Endothelial cell of umbilical vein (primary cell): ENCODE measurements around the gene LANCL3. TPM values are rescaled to one million over a fixed set of nuclear protein-coding genes. Genes with fewer than 3 reads are reported as not detected.

Experiments
- BruUV-seq: library from RNA; stranded (reverse); fragments of 400-500 nt; replicated peaks from 2 replicates; lab custom pipeline; 2021; lab: Mats Ljungman, UMichigan
- CTCF ChIA-PET: fragments of 300-600, 350-600 bp; sonication (Branson Sonifier 250); formaldehyde crosslinking; loops from one replicate; lab custom pipeline; 2021; ENCODE audit warnings: antibody characterized with exemption, inconsistent platforms; lab: Charles Lee
- POLR2A ChIA-PET: fragments of 300-600, 350-600 bp; sonication (Branson Sonifier 250); formaldehyde crosslinking; loops from one replicate; lab custom pipeline; 2021; ENCODE audit warnings: antibody characterized with exemption, inconsistent platforms; lab: Charles Lee
- DNase-seq: peaks from one replicate; pipeline ENCODE4 v3.0.0-alpha.2; 2011; ENCODE audit warnings: low read depth, low spot score
- FAIRE-seq: peaks from 2 replicates; lab custom pipeline; 2011; peaks lifted over from hg19 to GRCh38; lab: Jason Lieb, UNC
- H2AFZ ChIP-seq: 2 replicates; pipeline ENCODE4 v1.6.0; 2012; ENCODE audit warnings: low read depth, low read length, control low read depth, inconsistent platforms
- H3K27ac ChIP-seq: 2 replicates; pipeline ENCODE4 v1.5.1; 2011; ENCODE audit warnings: low read depth, mild to moderate bottlenecking, control low read depth, low read length, moderate library complexity; ENCODE audit not compliant: insufficient read depth
- H3K27me3 ChIP-seq, 2 experiments: 2 replicates each; pipeline versions ENCODE4 v1.6.0 to v1.6.1; 2011; ENCODE audit warnings: low read length in 2 of 2, mixed read lengths in 1 of 2; ENCODE audit not compliant: control insufficient read depth in 2 of 2, insufficient read depth in 2 of 2
- H3K36me3 ChIP-seq, 2 experiments: 2 replicates in 1 of 2; 3 replicates in 1 of 2; pipeline ENCODE4 v1.5.1; 2011; ENCODE audit warnings: low read length in 2 of 2, mild to moderate bottlenecking in 1 of 2, moderate library complexity in 1 of 2; ENCODE audit not compliant: control insufficient read depth in 2 of 2, insufficient read depth in 2 of 2; ENCODE audit errors: extremely low read depth in 1 of 2
- H3K4me1 ChIP-seq: 3 replicates; pipeline ENCODE4 v1.5.1; 2011; ENCODE audit warnings: mild to moderate bottlenecking, low read length; ENCODE audit not compliant: control insufficient read depth, insufficient read depth; ENCODE audit errors: extremely low read depth
- H3K4me2 ChIP-seq: 2 replicates; pipeline ENCODE4 v1.6.1; 2011; ENCODE audit warnings: low read length, control low read depth, mixed read lengths; ENCODE audit not compliant: insufficient read depth
- H3K4me3 ChIP-seq, 3 experiments: fragments of 200-600 bp in 1 of 3; sonication (generic), shearing (Covaris generic) in 1 of 3; replicated peaks in 1 of 3; 2 replicates each; pipeline ENCODE4 v1.5.1; 2011 to 2016; ENCODE audit warnings: control low read depth in 3 of 3, low read length in 3 of 3, mild to moderate bottlenecking in 2 of 3, inconsistent platforms in 1 of 3, low read depth in 1 of 3, moderate library complexity in 1 of 3; ENCODE audit not compliant: insufficient read depth in 1 of 3
- H3K79me2 ChIP-seq: 2 replicates; pipeline ENCODE4 v1.6.0; 2012; ENCODE audit warnings: low read length, inconsistent platforms; ENCODE audit not compliant: control insufficient read depth, insufficient read depth
- H3K9ac ChIP-seq: replicated peaks from 2 replicates; pipeline ENCODE3; 2011; ENCODE audit warnings: low read length, control low read depth; ENCODE audit not compliant: insufficient read depth; ENCODE audit errors: extremely low read depth
- H3K9me1 ChIP-seq: replicated peaks from 3 replicates; pipeline ENCODE4 v1.6.0; 2011; ENCODE audit warnings: mild to moderate bottlenecking, low read length; ENCODE audit not compliant: control insufficient read depth, insufficient read depth; ENCODE audit errors: extremely low read depth
- H3K9me3 ChIP-seq: replicated peaks from 2 replicates; pipeline ENCODE4 v1.5.1; 2012; ENCODE audit warnings: low read length, inconsistent platforms; ENCODE audit not compliant: control insufficient read depth, insufficient read depth
- H4K20me1 ChIP-seq: replicated peaks from 2 replicates; pipeline ENCODE3; 2011; ENCODE audit warnings: mild to moderate bottlenecking, low read length; ENCODE audit not compliant: control insufficient read depth, insufficient read depth; ENCODE audit errors: extremely low read depth
- CTCF ChIP-seq, 2 donors: IDR thresholded peaks; 1 replicate in 1 of 2; 2 replicates in 1 of 2; pipeline ENCODE4 v1.5.1; 2011; ENCODE audit warnings: low read length in 2 of 2, mild to moderate bottlenecking in 2 of 2, moderate library complexity in 2 of 2, control low read depth in 1 of 2, inconsistent platforms in 1 of 2, low read depth in 1 of 2; ENCODE audit not compliant: insufficient read depth in 1 of 2; ENCODE audit errors: extremely low read depth in 1 of 2
- EZH2 ChIP-seq: IDR thresholded peaks from 2 replicates; pipeline ENCODE4 v1.6.1; 2012; ENCODE audit warnings: borderline replicate concordance, low read depth, mild to moderate bottlenecking, moderate library complexity, low read length, inconsistent platforms; ENCODE audit not compliant: severe bottlenecking
- FOS ChIP-seq: IDR thresholded peaks from 2 replicates; pipeline ENCODE4 v1.6.1; 2011; ENCODE audit warnings: mild to moderate bottlenecking, low read length, moderate library complexity, borderline replicate concordance; ENCODE audit not compliant: insufficient read depth
- GATA2 ChIP-seq: IDR thresholded peaks from 2 replicates; pipeline ENCODE4 v1.7.0; 2011; ENCODE audit warnings: low read depth, mild to moderate bottlenecking, moderate library complexity, mixed read lengths, low read length; ENCODE audit not compliant: insufficient read length, insufficient read depth
- JUN ChIP-seq: IDR thresholded peaks from 2 replicates; pipeline ENCODE4 v1.6.1; 2011; ENCODE audit warnings: borderline replicate concordance, low read depth; ENCODE audit not compliant: insufficient read length, insufficient read depth
- MAX ChIP-seq: IDR thresholded peaks from 2 replicates; pipeline ENCODE4 v1.6.1; 2011; ENCODE audit not compliant: insufficient read depth, insufficient read length
- MYC ChIP-seq: IDR thresholded peaks from one replicate; pipeline ENCODE4 v1.6.1; 2011; ENCODE audit warnings: mild to moderate bottlenecking, low read depth, low read length
- POLR2A ChIP-seq: IDR thresholded peaks from 2 replicates; pipeline ENCODE4 v1.6.1; 2012; ENCODE audit warnings: low read depth, mild to moderate bottlenecking, control low read depth, low read length
- dilution Hi-C: fragments of 300-500 bp; cut with MboI; formaldehyde crosslinking; loops from one replicate; pipeline ENCODE4 v1.15.0; 2019; ENCODE audit warnings: low sequenced_read_pairs; ENCODE audit not compliant: extremely low pct_ligation_motif_present
- intact Hi-C: fragments of 100-400 bp; cut with micrococcal nuclease; formaldehyde crosslinking; loops from one replicate; pipeline ENCODE4 v1.10.0; 2022
- polyA plus RNA-seq, 4 experiments: library from polyadenylated mRNA; depleted of rRNA in 3 of 4; stranded (reverse) in 3 of 4; unstranded in 1 of 4; fragments of >200 nt; gene quantifications; 2 replicates each; pipeline versions ENCODE4 v1.2.1 to v1.2.3, GENCODE V29; 2011 to 2012; ENCODE audit warnings: missing spikeins in 1 of 4
- total RNA-seq: library from RNA; stranded (reverse); gene quantifications from 2 replicates; pipeline ENCODE4 v1.2.3, GENCODE V29; 2021

The LANCL3 gene
- total and polyA plus RNA-seq, 2 donors (not counting 3 experiments of a cell fraction or from before 2014, with no cell fraction given), result 0.12 to 1.5 TPM

GRCh38 chrX:37679230-37679629, 107.8 kb downstream of the LANCL3 start:
- TF ChIP-seq MYC (no peak), JUN (no peak), CTCF (IDR thresholded peaks at IDR 0.05; ENCODE audit: extremely low read depth in 1 of 2, insufficient read depth in 1 of 2, low read depth in 1 of 2, low read length in 2 of 2) (no peak), POLR2A (no peak)
- POLR2A ChIA-PET, result no interaction called here

GRCh38 chrX:37679888-37680287, 108.4 kb downstream of the LANCL3 start:
- Histone ChIP-seq H3K4me1 (no peaks in the 10 kb centered on the region), H3K79me2 (no peaks in the 10 kb centered on the region), H3K9ac (no peak overlapping the region), H3K27me3 (no peaks in the 10 kb centered on the region), H3K27ac (no peak overlapping the region), H3K9me3 (no peaks in the 10 kb centered on the region), H4K20me1 (no peaks in the 10 kb centered on the region), H2AFZ (no peak overlapping the region), H3K4me2 (no peak overlapping the region), H3K9me1 (no peaks in the 10 kb centered on the region), H3K4me3 (no peak overlapping the region), H3K36me3 (no peaks in the 10 kb centered on the region)
- BruUV-seq, result no TSS peak
- dilution Hi-C loops (no loop called here), intact Hi-C loops (no loop called here)
- ChIA-PET POLR2A (no interaction called here), CTCF (no interaction called here)
- TF ChIP-seq GATA2, result no peak
- TF ChIP-seq MAX, result no peak
- TF ChIP-seq JUN, result no peak
- no peak for TF ChIP-seq POLR2A
- TF ChIP-seq EZH2, result no peak
- no peak for TF ChIP-seq MYC
- TF ChIP-seq FOS, result no peak
- TF ChIP-seq CTCF (IDR thresholded peaks at IDR 0.05; ENCODE audit: extremely low read depth in 1 of 2, insufficient read depth in 1 of 2, low read depth in 1 of 2, low read length in 2 of 2), result no peak
- DNase-seq (no peak), FAIRE-seq (no peak)

More at GRCh38 chrX:37679230-37679629, 107.8 kb downstream of the LANCL3 start:
- H2AFZ ChIP-seq, result no peak overlapping the region
- H3K9me3 ChIP-seq, result no peaks in the 10 kb centered on the region
- H3K27me3 ChIP-seq, result no peaks in the 10 kb centered on the region
- H4K20me1 ChIP-seq, result no peaks in the 10 kb centered on the region
- no peak overlapping the region for H3K9ac ChIP-seq
- DNase-seq (no peak), FAIRE-seq (no peak)
- intact Hi-C loops (no loop called here), dilution Hi-C loops (no loop called here)
- no peaks in the 10 kb centered on the region for H3K4me1 ChIP-seq
- no TSS peak for BruUV-seq
- H3K4me2 ChIP-seq, result no peak overlapping the region
- CTCF ChIA-PET, result no interaction called here
- H3K79me2 ChIP-seq, result no peaks in the 10 kb centered on the region
- H3K36me3 ChIP-seq, result no peaks in the 10 kb centered on the region
- H3K27ac ChIP-seq, result no peak overlapping the region
- no peak overlapping the region for H3K4me3 ChIP-seq
- H3K9me1 ChIP-seq, result no peaks in the 10 kb centered on the region
